Erythroblast (primary cell): Measurements from ENCODE around the gene MOB3B.

ENCODE experiments used
- DNase-seq, 2 experiments: peaks; one replicate each; lab custom pipeline; 2025; lab: John Stamatoyannopoulos, UW
- GATA1 ChIP-seq: IDR thresholded peaks from 2 replicates; pipeline ENCODE4 v1.6.1; 2011; ENCODE audit warnings: low read depth, mild to moderate bottlenecking, control low read depth, low read length, moderate library complexity
- POLR2A ChIP-seq: IDR thresholded peaks from 2 replicates; pipeline ENCODE4 v1.6.1; 2011; ENCODE audit warnings: mild to moderate bottlenecking, low read length

The MOB3B gene

GRCh38 chr9:27393054-27393846 is 136.4 kb downstream of the MOB3B start:
- TF ChIP-seq GATA1 (no peak), POLR2A (no peak)
- no peak for DNase-seq

GRCh38 chr9:27392451-27392850 is 137.2 kb downstream of the MOB3B start:
- no peak for TF ChIP-seq GATA1
- TF ChIP-seq POLR2A, result no peak
- no peak for DNase-seq

GRCh38 chr9:27391040-27391895 is 138.3 kb downstream of the MOB3B start:
- DNase-seq, result no peak
- TF ChIP-seq GATA1, result no peak
- no peak for TF ChIP-seq POLR2A

- TF ChIP-seq POLR2A (no peak), GATA1 (no peak)
Measured at GRCh38 chr9:27388150-27388549, 141.5 kb downstream of the MOB3B start.

GRCh38 chr9:27387722-27388121 is 141.9 kb downstream of the MOB3B start:
- TF ChIP-seq GATA1 (no peak), POLR2A (no peak)
- peak in 1 of 2 experiments; percentile 2 for DNase-seq

More at GRCh38 chr9:27388150-27388549, 141.5 kb downstream of the MOB3B start:
- DNase-seq, result no peak

- no peak for TF ChIP-seq GATA1
- no peak for TF ChIP-seq POLR2A
- DNase-seq, result no peak
Measured at GRCh38 chr9:27386571-27387091, 143.0 kb downstream of the MOB3B start.

GRCh38 chr9:27385606-27386322 is 143.8 kb downstream of the MOB3B start:
- no peak for DNase-seq

GRCh38 chr9:27384262-27385014 is 145.2 kb downstream of the MOB3B start:
- no peak for TF ChIP-seq POLR2A
- no peak for TF ChIP-seq GATA1
- no peak for DNase-seq

More at GRCh38 chr9:27385606-27386322, 143.8 kb downstream of the MOB3B start:
- no peak for TF ChIP-seq POLR2A
- TF ChIP-seq GATA1, result no peak

GRCh38 chr9:27383524-27383923 is 146.1 kb downstream of the MOB3B start:
- TF ChIP-seq POLR2A (no peak), GATA1 (no peak)

GRCh38 chr9:27382975-27383374 is 146.6 kb downstream of the MOB3B start:
- DNase-seq, result no peak
- TF ChIP-seq GATA1 (no peak), POLR2A (no peak)

More at GRCh38 chr9:27383524-27383923, 146.1 kb downstream of the MOB3B start:
- DNase-seq, result no peak

GRCh38 chr9:27382308-27382707 is 147.3 kb downstream of the MOB3B start:
- TF ChIP-seq POLR2A (no peak), GATA1 (no peak)
- no peak for DNase-seq
